Measurements from ENCODE around the gene MRPS18A. TPM values are rescaled to one million over a fixed set of nuclear protein-coding genes. Genes with fewer than 3 reads are reported as not detected.

MRPS18A gene
- total and polyA plus RNA-seq, 2 of the 13 experiments (the other 11 are each of a cell fraction or from before 2014, with no cell fraction given) = 87.8 to 89.1 TPM

DNA sequence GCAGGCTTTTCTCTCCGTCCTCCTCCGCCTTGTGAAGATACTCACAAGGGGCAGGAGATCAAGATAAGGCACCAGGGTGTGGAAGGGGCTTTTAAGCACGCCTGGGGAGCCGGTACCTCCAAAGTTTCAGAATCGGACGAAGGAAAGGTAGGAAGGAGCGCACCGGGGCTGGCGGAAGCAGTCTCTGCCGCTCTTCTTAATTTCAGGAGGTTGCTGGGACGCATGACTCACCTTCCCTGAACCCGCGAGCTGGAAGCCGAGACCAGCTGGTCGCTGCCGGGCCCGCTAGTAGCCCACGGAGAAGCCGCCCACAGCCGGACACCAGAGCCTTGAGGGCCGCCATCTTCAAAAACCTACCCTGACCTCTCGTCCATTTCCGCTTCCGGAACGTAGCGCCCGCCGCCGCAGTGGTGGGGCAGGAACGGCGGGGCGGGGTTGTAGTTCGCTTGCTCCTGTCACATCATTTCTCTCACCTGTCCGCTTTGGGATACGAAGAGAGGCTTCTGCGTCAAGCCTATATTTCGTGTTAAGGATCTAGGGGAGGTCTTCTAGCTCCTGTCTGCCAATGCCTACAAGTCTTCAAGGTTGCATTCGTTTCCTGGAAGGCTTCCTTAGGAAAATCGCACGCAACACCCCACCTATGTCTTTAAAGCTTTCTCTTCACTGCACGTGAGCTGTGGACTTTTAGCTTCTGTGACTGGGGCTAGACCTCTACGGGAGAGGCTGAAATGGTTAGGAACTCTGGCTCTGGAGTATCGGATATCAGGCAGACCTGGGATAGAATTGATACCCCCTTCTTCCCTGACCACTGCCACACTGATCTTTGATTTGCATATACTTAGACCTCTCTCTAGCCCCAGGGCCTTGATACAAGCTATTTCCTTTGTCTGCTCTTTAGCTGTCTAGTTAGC is at the start of gene MRPS18A (continued):
- TF ChIP-seq, protein P1, sequence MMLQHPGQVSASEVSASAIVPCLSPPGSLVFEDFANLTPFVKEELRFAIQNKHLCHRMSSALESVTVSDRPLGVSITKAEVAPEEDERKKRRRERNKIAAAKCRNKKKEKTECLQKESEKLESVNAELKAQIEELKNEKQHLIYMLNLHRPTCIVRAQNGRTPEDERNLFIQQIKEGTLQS (CRISPR knock-in tag; IDR thresholded peaks at IDR 0.05) = 0 out of 2 replicates have a peak, but pooled peaks have one; percentile 9
- no peak for TF ChIP-seq ZNF180 (CRISPR knock-in tag; IDR thresholded peaks at IDR 0.05; ENCODE audit: borderline replicate concordance, low read depth)
- TF ChIP-seq, protein P2, sequence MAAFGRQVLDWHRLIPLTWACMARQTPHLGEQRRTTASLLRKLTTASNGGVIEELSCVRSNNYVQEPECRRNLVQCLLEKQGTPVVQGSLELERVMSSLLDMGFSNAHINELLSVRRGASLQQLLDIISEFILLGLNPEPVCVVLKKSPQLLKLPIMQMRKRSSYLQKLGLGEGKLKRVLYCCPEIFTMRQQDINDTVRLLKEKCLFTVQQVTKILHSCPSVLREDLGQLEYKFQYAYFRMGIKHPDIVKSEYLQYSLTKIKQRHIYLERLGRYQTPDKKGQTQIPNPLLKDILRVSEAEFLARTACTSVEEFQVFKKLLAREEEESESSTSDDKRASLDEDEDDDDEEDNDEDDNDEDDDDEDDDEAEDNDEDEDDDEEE (CRISPR knock-in tag; IDR thresholded peaks at IDR 0.05) = peak; percentile 27; the same call in 1 of the 2 replicates
- TF ChIP-seq, protein P3, sequence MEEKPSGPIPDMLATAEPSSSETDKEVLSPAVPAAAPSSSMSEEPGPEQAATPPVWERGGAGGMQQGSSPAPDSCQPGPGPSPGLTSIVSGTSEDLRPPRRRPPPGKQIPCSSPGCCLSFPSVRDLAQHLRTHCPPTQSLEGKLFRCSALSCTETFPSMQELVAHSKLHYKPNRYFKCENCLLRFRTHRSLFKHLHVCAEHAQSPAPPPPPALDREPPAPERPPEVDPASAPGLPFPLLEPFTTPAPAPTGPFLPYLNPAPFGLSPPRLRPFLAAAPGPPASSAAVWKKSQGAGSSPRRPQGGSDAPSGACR (CRISPR knock-in tag; IDR thresholded peaks at IDR 0.05) = 0 out of 2 replicates have a peak, but pooled peaks have one; percentile 55
- TF ChIP-seq, protein P4, sequence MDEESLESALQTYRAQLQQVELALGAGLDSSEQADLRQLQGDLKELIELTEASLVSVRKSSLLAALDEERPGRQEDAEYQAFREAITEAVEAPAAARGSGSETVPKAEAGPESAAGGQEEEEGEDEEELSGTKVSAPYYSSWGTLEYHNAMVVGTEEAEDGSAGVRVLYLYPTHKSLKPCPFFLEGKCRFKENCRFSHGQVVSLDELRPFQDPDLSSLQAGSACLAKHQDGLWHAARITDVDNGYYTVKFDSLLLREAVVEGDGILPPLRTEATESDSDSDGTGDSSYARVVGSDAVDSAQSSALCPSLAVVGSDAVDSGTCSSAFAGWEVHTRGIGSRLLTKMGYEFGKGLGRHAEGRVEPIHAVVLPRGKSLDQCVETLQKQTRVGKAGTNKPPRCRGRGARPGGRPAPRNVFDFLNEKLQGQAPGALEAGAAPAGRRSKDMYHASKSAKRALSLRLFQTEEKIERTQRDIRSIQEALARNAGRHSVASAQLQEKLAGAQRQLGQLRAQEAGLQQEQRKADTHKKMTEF (CRISPR knock-in tag; IDR thresholded peaks at IDR 0.05) = peak; percentile 92
- TF ChIP-seq ATRX (CRISPR knock-in tag; IDR thresholded peaks at IDR 0.05; ENCODE audit: borderline replicate concordance) = no peak
- no peak for TF ChIP-seq ZNF138 (CRISPR knock-in tag; IDR thresholded peaks at IDR 0.05; ENCODE audit: low read depth)
- peak; percentile 93 for TF ChIP-seq SAP130 (CRISPR knock-in tag; IDR thresholded peaks at IDR 0.05; ENCODE audit: low read depth)
- no peak for TF ChIP-seq CHD4 (IDR thresholded peaks at IDR 0.05; ENCODE audit: borderline replicate concordance, low read length)
- 0 out of 2 replicates have a peak, but pooled peaks have one; percentile 18 for TF ChIP-seq ZBTB21 (CRISPR knock-in tag; IDR thresholded peaks at IDR 0.05)
- TF ChIP-seq, protein P5, sequence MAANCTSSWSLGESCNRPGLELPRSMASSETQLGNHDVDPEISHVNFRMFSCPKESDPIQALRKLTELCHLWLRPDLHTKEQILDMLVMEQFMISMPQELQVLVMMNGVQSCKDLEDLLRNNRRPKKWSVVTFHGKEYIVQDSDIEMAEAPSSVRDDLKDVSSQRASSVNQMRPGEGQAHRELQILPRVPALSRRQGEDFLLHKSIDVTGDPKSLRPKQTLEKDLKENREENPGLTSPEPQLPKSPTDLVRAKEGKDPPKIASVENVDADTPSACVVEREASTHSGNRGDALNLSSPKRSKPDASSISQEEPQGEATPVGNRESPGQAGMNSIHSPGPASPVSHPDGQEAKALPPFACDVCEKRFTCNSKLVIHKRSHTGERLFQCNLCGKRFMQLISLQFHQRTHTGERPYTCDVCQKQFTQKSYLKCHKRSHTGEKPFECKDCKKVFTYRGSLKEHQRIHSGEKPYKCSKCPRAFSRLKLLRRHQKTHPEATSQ (CRISPR knock-in tag; IDR thresholded peaks at IDR 0.05; ENCODE audit: borderline replicate concordance) = no peak
- TF ChIP-seq HNRNPL (IDR thresholded peaks at IDR 0.05; ENCODE audit: low read depth, low read length) = no peak
- peak; percentile 37; the same call in 1 of the 2 replicates for TF ChIP-seq NCOA2 (CRISPR knock-in tag; IDR thresholded peaks at IDR 0.05)
- TF ChIP-seq GATAD2A (CRISPR knock-in tag; IDR thresholded peaks at IDR 0.05) = peak; percentile 45; the same call in 1 of the 2 replicates
- TF ChIP-seq BORCS8-MEF2B (CRISPR knock-in tag; IDR thresholded peaks at IDR 0.05) = peak; percentile 65; the same call in 1 of the 2 replicates
- TF ChIP-seq RXRA (CRISPR knock-in tag; IDR thresholded peaks at IDR 0.05) = peak; percentile 82
- no peak for TF ChIP-seq ONECUT2 (CRISPR knock-in tag; IDR thresholded peaks at IDR 0.05)
- TF ChIP-seq, protein P6, sequence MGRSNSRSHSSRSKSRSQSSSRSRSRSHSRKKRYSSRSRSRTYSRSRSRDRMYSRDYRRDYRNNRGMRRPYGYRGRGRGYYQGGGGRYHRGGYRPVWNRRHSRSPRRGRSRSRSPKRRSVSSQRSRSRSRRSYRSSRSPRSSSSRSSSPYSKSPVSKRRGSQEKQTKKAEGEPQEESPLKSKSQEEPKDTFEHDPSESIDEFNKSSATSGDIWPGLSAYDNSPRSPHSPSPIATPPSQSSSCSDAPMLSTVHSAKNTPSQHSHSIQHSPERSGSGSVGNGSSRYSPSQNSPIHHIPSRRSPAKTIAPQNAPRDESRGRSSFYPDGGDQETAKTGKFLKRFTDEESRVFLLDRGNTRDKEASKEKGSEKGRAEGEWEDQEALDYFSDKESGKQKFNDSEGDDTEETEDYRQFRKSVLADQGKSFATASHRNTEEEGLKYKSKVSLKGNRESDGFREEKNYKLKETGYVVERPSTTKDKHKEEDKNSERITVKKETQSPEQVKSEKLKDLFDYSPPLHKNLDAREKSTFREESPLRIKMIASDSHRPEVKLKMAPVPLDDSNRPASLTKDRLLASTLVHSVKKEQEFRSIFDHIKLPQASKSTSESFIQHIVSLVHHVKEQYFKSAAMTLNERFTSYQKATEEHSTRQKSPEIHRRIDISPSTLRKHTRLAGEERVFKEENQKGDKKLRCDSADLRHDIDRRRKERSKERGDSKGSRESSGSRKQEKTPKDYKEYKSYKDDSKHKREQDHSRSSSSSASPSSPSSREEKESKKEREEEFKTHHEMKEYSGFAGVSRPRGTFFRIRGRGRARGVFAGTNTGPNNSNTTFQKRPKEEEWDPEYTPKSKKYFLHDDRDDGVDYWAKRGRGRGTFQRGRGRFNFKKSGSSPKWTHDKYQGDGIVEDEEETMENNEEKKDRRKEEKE (IDR thresholded peaks at IDR 0.05) = no peak
- 0 out of 2 replicates have a peak, but pooled peaks have one; percentile 28 for TF ChIP-seq PRMT3 (CRISPR knock-in tag; IDR thresholded peaks at IDR 0.05; ENCODE audit: borderline replicate concordance, low read depth)
- peak; percentile 99 for TF ChIP-seq GABPB1 (CRISPR knock-in tag; IDR thresholded peaks at IDR 0.05)
- TF ChIP-seq DNMT1 (CRISPR knock-in tag; IDR thresholded peaks at IDR 0.05) = no peak

All from HepG2 (cell line).